Measurements from ENCODE around the gene NUFIP1.
A peak's percentile ranks its signal among the peaks of the same experiment; 100 is the strongest.
"Not testable (repeated sequence)": the region's sequence is repeated elsewhere in the genome, so short reads cannot be mapped to it uniquely, and the experiment has no call there.

Gene NUFIP1

GRCh38 chr13:44920013-44920412, 69.3 kb downstream of the NUFIP1 start:
- DNase-seq (ENCODE audit: low read depth in 2 of 2, low spot score in 1 of 2) = no peak

- DNase-seq (ENCODE audit: low read depth in 2 of 2, low spot score in 1 of 2) = no peak
These were observed 70.0 kb downstream of the NUFIP1 start for GRCh38 chr13:44919104-44919804.

- DNase-seq (ENCODE audit: low read depth in 2 of 2, low spot score in 1 of 2) = peak; percentile 56 to 67
These were observed 70.8 kb downstream of the NUFIP1 start for GRCh38 chr13:44918326-44919103.

DNA sequence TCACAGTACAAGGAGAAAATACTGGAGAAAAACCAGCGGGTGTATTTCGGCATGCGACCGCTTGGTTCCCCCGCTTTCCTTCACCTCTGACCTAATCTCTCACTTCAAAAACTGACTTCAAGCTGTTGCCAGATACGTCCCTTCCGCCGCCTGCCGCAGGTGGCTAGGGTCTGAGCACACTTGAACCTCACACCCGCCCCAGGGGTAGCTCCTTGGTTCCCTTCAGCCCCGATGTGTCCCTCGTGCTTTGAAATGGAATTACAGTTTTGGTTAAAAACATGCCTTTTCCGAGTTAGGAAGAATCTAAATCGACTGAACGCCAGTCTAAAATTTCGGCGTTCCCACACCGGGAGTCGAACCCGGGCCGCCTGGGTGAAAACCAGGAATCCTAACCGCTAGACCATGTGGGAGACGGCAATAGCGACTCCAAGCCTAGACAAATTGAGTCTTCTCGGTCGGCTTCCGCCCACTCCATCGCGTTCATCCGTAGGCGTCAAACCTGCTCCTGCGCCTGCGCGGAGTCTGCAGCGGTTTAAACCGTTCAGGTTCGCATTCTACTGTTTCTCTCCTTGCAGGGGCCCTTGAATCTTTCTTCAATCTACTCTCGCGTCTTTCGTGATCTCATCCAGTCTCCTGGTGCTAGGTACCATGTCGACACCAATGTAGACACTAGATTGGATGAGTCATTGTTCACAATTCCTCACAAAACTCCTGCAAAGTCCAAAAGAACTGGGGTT, 71.5 kb downstream of the NUFIP1 start:
- DNase-seq (ENCODE audit: low read depth in 2 of 2, low spot score in 1 of 2) = peak; percentile 96

- DNase-seq (ENCODE audit: low read depth in 2 of 2, low spot score in 1 of 2) = no peak
These were observed 76.8 kb downstream of the NUFIP1 start for GRCh38 chr13:44912278-44913016.

- no peak for DNase-seq (ENCODE audit: low read depth in 2 of 2, low spot score in 1 of 2)
These were observed 80.6 kb downstream of the NUFIP1 start for GRCh38 chr13:44908712-44909111.

DNA sequence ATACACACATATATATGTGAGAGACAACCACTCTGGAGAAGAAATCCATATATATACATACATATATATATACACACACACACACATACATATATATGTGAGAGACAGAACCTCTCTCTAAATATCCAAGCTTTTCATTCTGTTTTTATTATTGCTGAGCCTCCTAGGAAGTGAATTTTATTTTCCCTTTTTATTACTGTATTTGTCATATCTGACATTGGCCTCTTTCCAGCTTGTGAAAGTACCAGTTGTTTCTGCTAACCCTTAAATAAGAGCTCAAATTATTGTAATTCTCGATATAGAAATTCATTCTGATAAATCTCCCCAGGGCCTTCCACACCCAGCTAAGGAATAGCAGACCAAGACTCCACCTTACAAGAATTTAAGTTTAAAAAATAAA, 81.0 kb downstream of the NUFIP1 start:
- no peak for DNase-seq (ENCODE audit: low read depth in 2 of 2, low spot score in 1 of 2)

- DNase-seq (ENCODE audit: low read depth in 2 of 2, low spot score in 1 of 2) = no peak
These were observed 82.6 kb downstream of the NUFIP1 start for GRCh38 chr13:44906713-44907112.

- no peak for DNase-seq (ENCODE audit: low read depth in 2 of 2, low spot score in 1 of 2)
These were observed 83.0 kb downstream of the NUFIP1 start for GRCh38 chr13:44906230-44906629.

DNA sequence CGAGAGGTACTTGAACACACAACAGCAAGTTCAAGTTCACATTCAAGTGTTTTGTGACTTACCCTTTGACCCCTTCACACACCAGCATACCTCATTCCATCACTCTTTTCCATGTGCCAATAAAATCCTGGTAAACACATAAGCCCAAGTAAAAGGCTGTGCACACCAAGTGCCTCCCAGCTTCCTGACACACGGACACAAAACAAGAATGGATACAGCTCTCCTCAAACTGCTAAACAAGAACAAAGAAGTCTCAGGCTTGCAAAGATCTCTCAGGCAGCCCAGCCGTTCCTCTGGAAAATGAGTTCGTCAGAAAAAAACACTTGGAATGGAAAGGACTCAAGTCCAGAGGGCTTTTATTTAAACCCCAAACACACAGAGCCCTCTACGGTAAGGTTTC, 83.7 kb downstream of the NUFIP1 start:
- DNase-seq (ENCODE audit: low read depth in 2 of 2, low spot score in 1 of 2) = no peak

- DNase-seq (ENCODE audit: low read depth in 2 of 2, low spot score in 1 of 2) = no peak
These were observed 84.3 kb downstream of the NUFIP1 start for GRCh38 chr13:44904967-44905366.

DNA sequence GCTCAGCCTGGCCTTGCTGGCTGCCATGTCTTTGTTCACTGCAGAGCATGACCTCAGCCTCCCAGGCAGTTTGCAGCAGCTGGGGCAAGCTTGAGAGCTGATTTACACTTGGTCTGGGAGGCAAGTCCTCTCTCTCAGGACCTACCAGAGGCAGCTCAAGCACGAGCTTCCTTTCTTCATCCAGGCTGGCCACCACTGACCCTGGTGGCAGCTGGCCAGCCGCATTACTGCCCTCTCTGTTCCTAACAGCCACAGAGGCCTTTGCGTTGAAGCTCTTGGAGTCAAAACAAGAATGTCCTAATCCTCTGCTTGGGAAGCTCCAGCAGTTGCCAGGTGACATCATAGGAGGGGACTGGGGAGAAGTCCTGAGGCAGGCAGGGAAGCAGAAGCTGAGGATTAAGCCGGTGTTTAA, 85.7 kb downstream of the NUFIP1 start:
- no peak for DNase-seq (ENCODE audit: low read depth in 2 of 2, low spot score in 1 of 2)

- no peak for DNase-seq (ENCODE audit: low read depth in 2 of 2, low spot score in 1 of 2)
These were observed 86.5 kb downstream of the NUFIP1 start for GRCh38 chr13:44902738-44903137.

DNA sequence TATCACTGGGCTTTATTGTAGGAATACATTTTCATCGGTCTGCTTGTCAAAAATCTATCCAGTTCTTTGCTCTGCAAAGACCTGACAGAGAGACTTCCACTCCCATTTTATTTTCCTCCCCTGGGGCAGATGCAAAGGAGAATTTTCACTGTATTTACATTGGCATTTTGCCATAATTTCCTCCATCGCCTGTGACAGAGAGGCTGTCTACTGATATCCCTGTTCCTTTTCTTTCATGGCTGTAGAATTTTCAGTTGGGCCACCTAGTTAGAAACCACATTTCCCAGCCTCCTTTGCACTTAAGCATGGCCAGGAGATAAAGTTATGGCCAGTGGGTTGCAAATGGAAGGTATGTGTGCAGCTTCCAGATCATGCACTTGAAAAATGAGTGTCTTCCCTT, 89.3 kb downstream of the NUFIP1 start:
- no peak for DNase-seq (ENCODE audit: low read depth in 2 of 2, low spot score in 1 of 2)

DNA sequence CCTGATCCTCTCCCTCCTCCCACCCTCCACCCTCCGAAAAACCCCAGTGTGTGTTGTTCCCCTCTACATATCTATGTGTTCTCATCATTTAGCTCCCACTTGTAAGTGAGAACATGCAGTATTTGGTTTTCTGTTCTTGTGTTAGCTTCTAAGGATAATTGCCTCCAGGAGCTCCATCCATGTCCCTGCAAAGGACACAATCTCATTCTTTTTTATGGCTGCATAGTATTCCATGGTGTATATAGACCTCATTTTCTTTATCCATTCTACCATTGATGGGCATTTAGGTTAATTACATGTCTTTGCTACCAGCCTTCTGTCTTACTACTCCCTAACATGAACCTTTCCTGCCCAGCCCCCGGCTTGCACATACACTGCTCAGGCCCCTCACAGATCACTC, 91.0 kb downstream of the NUFIP1 start:
- DNase-seq (ENCODE audit: low read depth in 2 of 2, low spot score in 1 of 2) = not testable (repeated sequence)

GRCh38 chr13:44895953-44896335, 93.3 kb downstream of the NUFIP1 start:
- no peak for DNase-seq (ENCODE audit: low read depth in 2 of 2, low spot score in 1 of 2)

DNA sequence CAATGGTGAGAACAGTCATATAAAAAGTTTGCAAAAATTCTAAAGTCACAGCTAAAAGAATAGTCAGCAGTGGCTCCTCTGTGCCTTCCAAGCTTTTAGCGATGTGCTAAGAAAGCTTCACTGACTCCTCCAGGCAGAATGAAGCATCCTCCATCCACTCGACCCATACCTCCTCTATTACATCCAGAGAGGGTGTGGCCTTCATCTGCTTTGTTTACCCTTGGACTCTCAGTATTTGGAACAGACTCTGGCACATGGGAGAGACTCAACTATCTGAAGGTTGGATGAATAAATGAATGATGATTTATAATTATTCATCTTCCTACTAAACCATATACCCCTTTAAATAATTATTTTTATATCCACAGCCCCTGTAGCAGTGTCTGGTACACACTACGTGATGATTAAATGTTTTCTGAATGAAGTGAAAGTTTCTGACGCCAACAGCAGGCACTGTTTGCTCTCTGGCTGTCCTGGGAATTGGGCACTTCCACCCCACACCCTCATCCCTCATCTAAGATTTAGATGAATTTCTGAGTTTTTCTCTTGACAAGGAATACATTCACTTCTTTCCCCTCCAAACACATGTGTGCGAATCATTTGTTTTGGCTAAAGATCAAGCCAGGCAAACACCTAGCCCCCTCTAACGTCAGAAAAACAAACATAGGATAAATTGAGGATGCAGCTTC, 93.9 kb downstream of the NUFIP1 start:
- no peak for DNase-seq (ENCODE audit: low read depth in 2 of 2, low spot score in 1 of 2)

DNA sequence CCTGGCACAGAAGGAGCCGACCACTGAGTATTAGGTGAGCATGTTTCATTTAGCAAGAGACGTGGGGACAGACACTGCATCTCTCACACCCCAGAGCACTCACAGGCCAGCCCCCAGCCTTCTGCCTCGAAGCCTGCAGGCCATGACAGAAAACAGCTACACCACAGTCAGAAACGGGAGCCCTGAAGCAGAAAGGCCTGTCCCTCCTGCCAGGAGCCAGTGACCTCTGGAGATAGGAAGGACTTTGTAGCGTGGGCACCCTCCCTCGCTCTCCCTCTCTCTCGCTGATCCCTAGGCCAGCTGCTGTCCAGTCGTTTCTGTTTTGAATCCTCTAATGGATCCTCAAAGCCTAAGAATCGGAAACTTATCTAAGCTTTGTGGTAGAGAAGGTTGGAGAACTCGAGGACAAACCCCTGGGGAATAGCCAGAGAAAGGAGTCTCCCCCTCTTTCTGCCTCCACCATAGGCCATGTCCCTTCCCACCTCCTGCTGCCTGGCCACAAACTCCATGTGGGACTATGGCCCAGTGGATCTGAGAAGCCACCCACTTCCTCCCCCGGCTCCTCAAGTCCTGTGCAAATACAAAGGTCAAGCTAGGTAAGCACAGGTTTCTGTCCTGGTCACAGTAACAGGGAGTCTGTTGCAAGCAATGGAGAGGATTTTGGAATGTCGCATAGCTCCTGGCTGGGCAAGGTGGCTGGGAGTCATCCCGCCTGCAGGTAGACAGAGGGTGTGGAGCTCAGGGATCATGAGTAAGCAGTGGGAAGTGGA, 95.1 kb downstream of the NUFIP1 start:
- DNase-seq (ENCODE audit: low read depth in 2 of 2, low spot score in 1 of 2) = no peak

Data from stimulated activated CD8-positive, alpha-beta memory T cell treated with anti-CD3 and anti-CD28 coated beads, Interleukin-4, amount 100 ng/mL, for 1 hour (primary cell).